ENCODE data around the gene P2RY11. TPM values are rescaled to one million over a fixed set of nuclear protein-coding genes. Genes with fewer than 3 reads are reported as not detected.

P2RY11 gene
- total and polyA plus RNA-seq, 12 donors, result 4.2 to 13.8 (median 6.4) TPM

- H3K9me3 ChIP-seq, result no peaks in the 10 kb centered on the region
- no peak for TF ChIP-seq CTCF (IDR thresholded peaks at IDR 0.05)
- no peak for DNase-seq
- H3K27ac ChIP-seq, result no peak overlapping the region
- peaks cover 0 to 22% (median 4%) of the 10 kb centered on the region in 9 donors for H3K4me1 ChIP-seq
- ATAC-seq, result no peak
- intact Hi-C loops (cut with DNase I), result loop anchor here in 1 of 10 donors (10.0 kb wide), 1 partner anchor 70 kb away; the partner anchor contains the start of gene DNMT1
- H3K36me3 ChIP-seq, result peaks cover 0 to 41% (median 3%) of the 10 kb centered on the region in 9 donors
- no peak overlapping the region for H3K4me3 ChIP-seq
- H3K27me3 ChIP-seq, result no peaks in the 10 kb centered on the region
- 96% methylated on average over 7 of the region's 7 CpGs for WGBS, 2 donors
Observed at GRCh38 chr19:10124429-10124828, 12.9 kb downstream of the P2RY11 start.

GRCh38 chr19:10126213-10126639 is 14.7 kb downstream of the P2RY11 start:
- Histone ChIP-seq H3K4me3 (no peak overlapping the region), H3K27me3 (no peaks in the 10 kb centered on the region), H3K4me1 (peaks cover 0 to 14% (median 0%) of the 10 kb centered on the region in 9 donors), H3K9me3 (no peaks in the 10 kb centered on the region), H3K36me3 (peaks cover 0 to 59% (median 3%) of the 10 kb centered on the region in 9 donors), H3K27ac (peak overlapping the region in 2 of 10 donors; percentile 4 to 89)
- no peak for TF ChIP-seq CTCF (IDR thresholded peaks at IDR 0.05)
- intact Hi-C loops (cut with DNase I), result loop anchor here in 1 of 10 donors (10.0 kb wide), 1 partner anchor 69 kb away; the partner anchor contains the start of gene DNMT1
- ATAC-seq (peak in 7 of 8 donors; percentile 20 to 58 (median 54)), DNase-seq (no peak)
- 92 to 95% methylated on average over 4 of the region's 4 CpGs for WGBS, 2 donors

DNA sequence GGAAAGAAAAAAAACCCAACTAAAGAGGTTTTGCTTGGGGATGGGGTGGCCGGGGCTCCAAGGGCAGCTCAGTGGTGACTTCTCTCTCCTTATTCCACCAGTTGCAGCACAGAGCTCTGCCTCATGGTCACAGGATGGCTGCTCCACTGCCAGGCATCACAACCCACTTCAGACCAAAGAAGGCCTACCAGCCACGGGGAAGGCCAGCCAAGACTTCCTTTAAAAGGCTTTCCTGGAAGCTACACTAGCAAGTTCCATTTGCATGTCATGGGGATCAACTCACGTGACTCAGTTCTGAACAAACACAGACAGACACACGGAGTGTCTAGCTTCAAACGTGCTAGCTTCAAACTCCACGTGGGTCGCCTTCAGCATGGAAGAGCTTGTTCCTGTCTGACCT is 21.4 kb downstream of the P2RY11 start:
- peaks cover 0 to 100% (median 55%) of the 10 kb centered on the region in 9 donors for H3K36me3 ChIP-seq
- no peak for TF ChIP-seq CTCF (IDR thresholded peaks at IDR 0.05)
- 94% methylated on average over 7 of the region's 7 CpGs for WGBS, 2 donors

DNA sequence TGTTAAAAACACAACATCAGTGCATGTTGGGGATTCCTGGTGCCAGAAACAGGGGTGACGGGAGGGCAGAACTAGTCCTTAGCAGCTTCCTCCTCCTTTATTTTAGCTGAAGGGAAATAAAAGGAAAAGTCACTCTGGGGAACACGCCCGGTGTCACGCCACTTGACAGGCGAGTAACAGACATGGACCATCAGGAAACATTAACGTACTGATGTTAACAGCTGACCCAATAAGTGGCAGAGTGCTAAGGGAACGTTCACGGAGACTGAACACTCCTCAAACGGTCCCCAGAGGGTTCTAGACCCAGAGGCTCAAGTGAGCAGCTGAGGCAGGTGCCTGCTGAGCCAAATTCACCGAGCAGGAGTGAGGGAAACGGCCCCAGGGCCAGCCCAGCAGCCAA is 22.1 kb downstream of the P2RY11 start:
- intact Hi-C loops (cut with DNase I), result no loop called here
- 88% methylated on average over 11 of the region's 11 CpGs for WGBS, 2 donors
- ATAC-seq, result no peak
- no peaks in the 10 kb centered on the region for H3K9me3 ChIP-seq
- peak overlapping the region in 1 of 10 donors; percentile 10 for H3K27ac ChIP-seq
- no peaks in the 10 kb centered on the region for H3K27me3 ChIP-seq
- no peak overlapping the region for H3K4me3 ChIP-seq
- DNase-seq, result no peak
- no peak for TF ChIP-seq CTCF (IDR thresholded peaks at IDR 0.05)
- H3K36me3 ChIP-seq, result peaks cover 0 to 100% (median 62%) of the 10 kb centered on the region in 9 donors
- peaks cover 0 to 5% (median 0%) of the 10 kb centered on the region in 9 donors for H3K4me1 ChIP-seq

More for the DNA sequence above, 21.4 kb downstream of the P2RY11 start:
- Histone ChIP-seq H3K27ac (no peak overlapping the region), H3K4me3 (no peak overlapping the region), H3K9me3 (no peaks in the 10 kb centered on the region), H3K4me1 (peaks cover 0 to 5% (median 0%) of the 10 kb centered on the region in 9 donors), H3K27me3 (no peaks in the 10 kb centered on the region)
- DNase-seq (no peak), ATAC-seq (no peak)
- intact Hi-C loops (cut with DNase I), result no loop called here

Data from heart right ventricle (tissue), 16 donors.